Measurements from ENCODE around the gene IL4R. TPM values are rescaled to one million over a fixed set of nuclear protein-coding genes. Genes with fewer than 3 reads are reported as not detected.

The IL4R gene
- total RNA-seq, result 25.9 and 46.7 TPM in 2 replicates

GRCh38 chr16:27313422-27314160, at the start of gene IL4R:
Gene IL4R, plus strand, starts transcription at chr16:27313974. Its CDS starts 26,230 bp downstream, at chr16:27340204.

GRCh38 chr16:27268376-27269299, 45.1 kb upstream of the IL4R start, which contains the start of gene NSMCE1:
Gene NSMCE1, minus strand, starts transcription at chr16:27268772. Its CDS starts 11,202 bp downstream, at chr16:27257570.

GRCh38 chr16:27401768-27402568, 88.2 kb downstream of the IL4R start, which contains the start of gene IL21R:
Gene IL21R, plus strand, starts transcription at chr16:27402174. Its CDS starts 27,898 bp downstream, at chr16:27430072.

Other genes starting within 250 kb of the IL4R start
- not detected in 2 replicates for gene C16orf82, start 247.0 kb upstream of the IL4R start, total RNA-seq
- gene KDM8, start 110.4 kb upstream of the IL4R start, total RNA-seq, result 2.4 and 3.2 TPM in 2 replicates
- gene NSMCE1, start 45.2 kb upstream of the IL4R start, total RNA-seq, result 50.3 and 82.5 TPM in 2 replicates
- gene IL21R, start 88.2 kb downstream of the IL4R start, total RNA-seq, result 0.09 and 0.28 TPM in 2 replicates
- gene GTF3C1, start 235.9 kb downstream of the IL4R start, total RNA-seq, result 83.0 and 85.9 TPM in 2 replicates
- gene KATNIP, start 236.2 kb downstream of the IL4R start, total RNA-seq, result 20.6 and 22.5 TPM in 2 replicates